ENCODE data around the gene ADAP1.

DNA sequence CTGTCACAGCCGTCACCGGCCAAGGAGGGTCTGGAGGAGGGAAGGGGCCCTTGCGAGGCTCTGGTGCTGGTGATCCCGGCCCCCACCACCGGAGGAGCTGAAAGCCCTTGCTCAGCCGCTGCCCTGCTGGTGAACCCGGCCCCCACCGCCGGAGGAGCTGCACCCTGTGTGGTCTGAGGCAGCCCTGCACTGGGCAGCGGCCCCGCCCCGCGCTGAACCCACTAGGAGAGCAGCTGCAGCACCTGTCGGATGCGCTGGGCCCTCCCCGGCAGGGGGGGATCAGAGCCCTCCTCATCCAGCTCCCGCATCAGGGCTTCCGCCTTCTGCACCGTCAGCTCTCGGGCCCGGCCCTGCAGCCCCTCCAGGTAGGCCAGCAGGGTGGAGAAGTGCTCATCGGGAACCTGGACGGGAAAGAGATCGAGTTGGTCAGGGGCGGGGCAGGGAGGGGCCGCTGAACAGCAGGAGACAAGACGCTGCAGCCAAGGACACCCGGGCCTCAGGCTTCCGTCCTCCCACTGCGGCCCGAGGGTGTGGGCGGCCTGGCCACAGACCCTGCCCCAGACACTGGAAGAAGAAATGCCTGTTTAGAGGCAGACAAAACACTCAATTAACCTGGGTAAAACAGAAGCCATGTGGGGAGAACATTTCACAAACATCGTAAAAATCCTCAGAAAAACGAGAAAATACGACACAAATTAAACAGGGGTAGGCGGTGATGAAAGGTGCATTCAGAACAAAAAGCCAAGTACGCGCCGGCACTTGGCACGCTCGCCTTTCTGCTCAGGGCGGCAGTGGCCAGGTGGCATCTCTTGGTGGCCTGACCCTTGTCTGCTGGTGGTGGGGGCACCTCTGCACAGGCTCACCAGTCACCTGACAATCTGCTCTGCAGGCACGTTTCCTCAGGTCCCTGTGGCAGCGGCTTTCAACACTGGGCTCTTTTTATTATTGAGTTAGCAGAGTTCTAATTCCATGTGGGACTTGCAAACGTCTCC lies 43.2 kb upstream of the ADAP1 start:
- TF ChIP-seq EZH2 (IDR thresholded peaks at IDR 0.05) (no peak), EZH2phosphoT487 (IDR thresholded peaks at IDR 0.05) (no peak), CTCF (IDR thresholded peaks at IDR 0.05) (peak; percentile 21)
